Measurements from ENCODE around the gene FUOM. TPM values are rescaled to one million over a fixed set of nuclear protein-coding genes. Genes with fewer than 3 reads are reported as not detected.

The FUOM gene
- total and polyA plus RNA-seq, 2 of the 8 experiments (the other 6 are each of a cell fraction or from before 2014, with no cell fraction given) = 22.0 to 30.4 TPM

GRCh38 chr10:133403784-133404183, 46.0 kb upstream of the FUOM start:
- Histone ChIP-seq H3K56ac (replicated peaks; ENCODE audit: insufficient read length, low read depth, low read length) (no peak overlapping the region), H3K18ac (ENCODE audit: extremely low read depth, low read length) (no peak overlapping the region), H3K27me3 (replicated peaks in 1 of 4; ENCODE audit: control insufficient read depth in 3 of 4, extremely low read depth in 1 of 4, insufficient read depth in 3 of 4, low read length in 3 of 4) (no peaks in the 10 kb centered on the region), H3K4ac (replicated peaks; ENCODE audit: insufficient read length, low read depth, low read length) (no peak overlapping the region), H3K79me1 (ENCODE audit: low read depth, low read length) (peaks cover 8% of the 10 kb centered on the region), H2BK15ac (ENCODE audit: low read length) (no peak overlapping the region), H3K23me2 (ENCODE audit: low read depth, low read length) (no peaks in the 10 kb centered on the region), H2BK12ac (ENCODE audit: low read depth, low read length) (no peak overlapping the region), H3K36me3 (ENCODE audit: control insufficient read depth in 2 of 4, insufficient read depth in 4 of 4, low read length in 3 of 4) (peaks cover 2 to 57% (median 22%) of the 10 kb centered on the region in 4 experiments; a peak in 7 of 8 replicates), H3K4me1 (replicated peaks in 1 of 4; ENCODE audit: control insufficient read depth in 3 of 4, insufficient read depth in 4 of 4, low read length in 3 of 4) (no peaks in the 10 kb centered on the region), H2BK20ac (ENCODE audit: low read length) (no peak overlapping the region), H3K4me2 (ENCODE audit: insufficient read depth in 1 of 2, low read depth in 2 of 2, low read length in 2 of 2) (no peak overlapping the region), H4K20me1 (replicated peaks in 1 of 2; ENCODE audit: control insufficient read depth in 1 of 2, insufficient read depth in 2 of 2, low read length in 2 of 2) (peaks cover 0 to 14% of the 10 kb centered on the region in 2 experiments), H2AK5ac (ENCODE audit: low read depth, low read length) (no peak overlapping the region), H4K5ac (ENCODE audit: insufficient read length, low read depth, low read length) (no peak overlapping the region), H4K91ac (replicated peaks; ENCODE audit: insufficient read length, low read length) (no peak overlapping the region), H3K23ac (ENCODE audit: insufficient read length) (no peak overlapping the region), H3K14ac (ENCODE audit: insufficient read length) (no peak overlapping the region), H3K79me2 (ENCODE audit: control insufficient read depth in 1 of 2, insufficient read depth in 2 of 2, low read length in 2 of 2) (peaks cover 0 to 43% of the 10 kb centered on the region in 2 experiments; a peak in 2 of 4 replicates), H2BK120ac (replicated peaks; ENCODE audit: low read depth, low read length) (no peak overlapping the region), H2BK5ac (ENCODE audit: low read depth, low read length) (no peak overlapping the region), H3K27ac (ENCODE audit: low read depth, low read length) (no peak overlapping the region), H2AFZ (ENCODE audit: low read length) (no peak overlapping the region), H3K9ac (replicated peaks in 1 of 4; ENCODE audit: extremely low read depth in 1 of 4, low read depth in 3 of 4, low read length in 3 of 4) (no peak overlapping the region), H3K4me3 (ENCODE audit: extremely low read depth in 1 of 4, insufficient read depth in 2 of 4, low read depth in 3 of 4, low read length in 4 of 4) (no peak overlapping the region), H4K8ac (ENCODE audit: extremely low read depth, insufficient read depth, low read length) (no peak overlapping the region), H3K9me3 (ENCODE audit: insufficient read depth in 2 of 2, low read depth in 1 of 2, low read length in 1 of 2) (no peaks in the 10 kb centered on the region)
- TF ChIP-seq POLR2A (IDR thresholded peaks at IDR 0.05; ENCODE audit: control extremely low read depth in 1 of 2, low read depth in 2 of 2, low read length in 2 of 2) = no peak
- no peak for TF ChIP-seq NRF1 (IDR thresholded peaks at IDR 0.05; ENCODE audit: low read depth, low read length)
- no peak for TF ChIP-seq RNF2 (IDR thresholded peaks at IDR 0.05; ENCODE audit: borderline replicate concordance, low read depth, low read length, missing control alignments, poor library complexity, severe bottlenecking)
- no peak for TF ChIP-seq CBX5 (IDR thresholded peaks at IDR 0.05; ENCODE audit: low read depth, low read length)
- no peak for TF ChIP-seq PHF8 (conservative IDR thresholded peaks at IDR 0.05; ENCODE audit: low read depth, low read length)
- no peak for TF ChIP-seq JUND (IDR thresholded peaks at IDR 0.05; ENCODE audit: low read length)
- no peak for TF ChIP-seq RAD21 (IDR thresholded peaks at IDR 0.05 in 1 of 2, conservative IDR thresholded peaks at IDR 0.05 in 1 of 2; ENCODE audit: low read depth in 2 of 2, low read length in 2 of 2)
- TF ChIP-seq E2F6 (IDR thresholded peaks at IDR 0.05) = no peak
- CTCF ChIA-PET (ENCODE audit: partially characterized antibody) = no interaction called here
- FAIRE-seq (no peak), DNase-seq (ENCODE audit: low read depth in 1 of 2, low spot score in 2 of 2) (no peak)
- POLR2A ChIA-PET (ENCODE audit: partially characterized antibody) = interaction anchor here (0.7 to 1.9 kb wide), 2 partner anchors 17 to 466 kb away, joined by 4 read pairs; no protein-coding TSS in a partner anchor
- 94% methylated on average over 5 of the region's 5 CpGs; no CpG with 5 or more reads in 1 of the 2 experiments for WGBS, 2 experiments (ENCODE audit: extremely low coverage in 1 of 2, insufficient coverage in 1 of 2, insufficient read length in 1 of 2, insufficient replicate concordance in 2 of 2, low coverage in 1 of 2, low lambda C conversion rate in 2 of 2, missing lambda C conversion rate in 1 of 2)
